Stimulated activated CD4-positive, alpha-beta T cell treated with anti-CD3 and anti-CD28 coated beads, Interleukin-1b, Interleukin-23, amount 100 ng/mL, for 1 hour (primary cell): Measurements from ENCODE around the gene EEFSEC.

ENCODE experiments used
- DNase-seq, 2 donors: peaks; one replicate each; pipeline ENCODE4 v3.0.0-alpha.2; 2020; ENCODE audit warnings: low read depth in 2 of 2

Gene EEFSEC

GRCh38 chr3:128217702-128218547 is 64.6 kb downstream of the EEFSEC start:
- no peak for DNase-seq

- no peak for DNase-seq
These were observed 65.4 kb downstream of the EEFSEC start for GRCh38 chr3:128218548-128219257.

GRCh38 chr3:128221328-128221727 is 68.0 kb downstream of the EEFSEC start:
- no peak for DNase-seq

- DNase-seq, result no peak
These were observed 69.6 kb downstream of the EEFSEC start for GRCh38 chr3:128222796-128223385.

GRCh38 chr3:128226186-128226725 is 73.0 kb downstream of the EEFSEC start:
- no peak for DNase-seq

- no peak for DNase-seq
These were observed 73.6 kb downstream of the EEFSEC start for GRCh38 chr3:128226795-128227395.

DNA sequence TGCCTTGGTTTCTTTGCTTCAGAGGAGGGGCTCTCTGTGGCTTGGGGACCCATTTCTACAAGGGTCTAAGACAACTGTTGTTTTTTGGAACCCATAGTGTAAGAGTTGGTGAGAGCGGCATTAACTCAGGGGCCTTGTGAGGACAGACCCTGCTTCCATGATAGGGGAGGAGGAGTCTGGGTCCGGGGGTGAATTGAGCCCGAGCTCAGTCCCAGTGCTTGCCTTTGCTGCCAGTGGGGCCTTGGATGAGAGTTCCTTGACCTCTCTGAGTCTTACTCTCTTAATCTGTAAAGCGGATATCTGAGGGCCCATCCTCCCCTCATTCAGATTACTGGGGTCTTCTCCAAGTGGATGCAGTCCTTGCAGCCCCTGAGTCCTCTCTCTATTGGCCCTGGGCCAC is 74.2 kb downstream of the EEFSEC start:
- DNase-seq, result no peak

DNA sequence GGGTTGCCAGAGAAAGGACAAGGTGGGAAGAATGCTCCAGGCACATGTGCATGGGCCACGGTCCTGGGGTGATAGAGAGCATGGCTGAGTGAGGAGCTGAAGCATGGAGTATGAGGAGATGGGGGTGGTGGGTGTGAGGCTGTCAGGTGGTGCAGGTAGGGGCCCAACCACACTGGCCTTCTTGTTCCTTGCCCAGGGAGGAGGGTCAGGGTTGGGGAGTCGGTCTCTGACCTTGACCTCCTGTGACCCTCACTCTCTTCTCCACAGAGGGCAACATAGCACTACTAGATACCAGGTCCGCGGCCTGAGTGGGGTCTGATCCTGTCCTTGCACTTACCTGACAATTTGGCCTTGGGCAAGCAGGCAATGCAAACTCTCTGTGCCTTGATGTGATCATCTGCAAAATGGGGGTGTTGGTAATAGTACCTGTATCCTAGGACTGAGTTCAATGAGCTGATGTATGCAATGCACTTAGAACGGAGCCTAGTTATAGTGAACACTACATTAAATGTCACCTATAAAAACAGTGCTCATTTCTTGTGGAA is 75.2 kb downstream of the EEFSEC start:
- DNase-seq, result no peak

GRCh38 chr3:128229106-128229857 is 76.0 kb downstream of the EEFSEC start:
- no peak for DNase-seq

DNA sequence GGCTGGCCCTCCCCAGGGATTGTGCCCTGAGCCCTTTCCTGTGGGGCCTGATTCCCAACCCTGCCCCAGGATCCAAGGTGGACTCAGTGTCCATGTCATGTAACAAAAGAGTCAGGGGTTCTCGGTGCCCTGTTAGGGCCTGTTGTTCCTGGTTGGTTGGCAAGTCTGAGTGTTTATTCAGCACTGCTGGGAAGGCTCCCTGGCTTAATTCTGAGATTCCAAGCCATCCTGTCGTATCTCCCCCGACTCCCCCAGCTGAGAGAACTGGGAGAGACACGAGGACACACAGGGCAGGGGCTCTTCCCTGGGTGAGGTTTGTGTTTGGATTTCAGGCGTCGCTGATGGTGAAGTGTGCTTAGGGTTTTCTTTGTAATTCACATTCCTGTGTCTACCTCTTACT is 78.3 kb downstream of the EEFSEC start:
- no peak for DNase-seq

- no peak for DNase-seq
These were observed 79.3 kb downstream of the EEFSEC start for GRCh38 chr3:128232376-128233178.

GRCh38 chr3:128235207-128235926 is 82.1 kb downstream of the EEFSEC start:
- no peak for DNase-seq

DNA sequence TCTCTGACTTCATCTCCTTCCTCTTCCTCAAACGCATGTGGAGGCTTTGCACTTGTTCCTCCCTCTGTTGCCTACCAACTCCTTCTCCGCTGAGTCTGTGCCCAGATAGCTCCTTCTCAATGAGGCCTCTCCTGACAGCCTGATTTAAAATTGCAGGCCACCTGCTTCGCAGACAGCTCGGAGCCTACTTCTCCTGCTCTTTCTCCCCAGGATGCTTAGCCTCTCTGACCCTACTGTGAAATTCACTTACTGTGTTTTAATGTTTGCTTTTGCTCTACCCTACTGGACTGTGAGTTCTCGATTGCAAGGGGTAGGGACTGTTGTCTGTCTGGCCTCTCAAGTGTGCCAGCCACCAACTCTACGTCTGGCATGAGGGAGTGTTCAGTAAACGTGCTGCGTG is 83.4 kb downstream of the EEFSEC start:
- DNase-seq, result no peak

- no peak for DNase-seq
These were observed 84.3 kb downstream of the EEFSEC start for GRCh38 chr3:128237348-128238183.

DNA sequence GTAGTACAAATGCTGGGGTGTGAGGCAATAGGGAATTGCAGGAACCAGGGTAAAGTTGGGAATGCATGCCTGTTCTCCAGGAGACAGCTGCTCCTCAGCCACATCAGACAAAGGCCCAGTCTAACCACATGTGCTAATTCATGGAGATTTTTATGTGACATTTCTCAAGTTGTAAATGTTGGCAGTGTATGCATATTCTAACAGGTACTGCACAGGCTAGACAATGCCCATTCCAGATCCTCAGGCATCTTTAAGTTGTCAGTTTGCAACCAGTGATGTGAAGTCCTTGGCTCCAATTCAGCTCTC is 84.9 kb downstream of the EEFSEC start:
- DNase-seq, result no peak

DNA sequence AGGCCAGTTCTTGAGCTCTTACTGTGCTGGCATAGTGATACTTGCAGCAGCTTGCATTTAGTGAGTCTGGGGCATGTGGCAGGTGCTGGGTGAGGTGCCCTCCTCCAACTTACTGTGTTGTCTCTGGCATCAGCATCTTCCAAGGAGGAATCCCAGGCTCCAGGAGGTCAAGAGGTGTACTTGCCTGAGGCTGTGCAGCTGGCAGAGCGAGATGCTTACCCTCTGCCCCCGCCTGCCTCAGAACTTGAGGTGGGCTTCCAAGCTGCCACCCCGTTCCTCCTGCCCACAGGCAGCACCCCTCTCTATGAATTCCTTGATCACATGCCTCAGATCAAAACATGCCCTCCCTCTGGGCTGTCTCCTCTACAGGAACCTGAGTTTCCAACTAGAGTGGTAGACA is 86.0 kb downstream of the EEFSEC start:
- no peak for DNase-seq

DNA sequence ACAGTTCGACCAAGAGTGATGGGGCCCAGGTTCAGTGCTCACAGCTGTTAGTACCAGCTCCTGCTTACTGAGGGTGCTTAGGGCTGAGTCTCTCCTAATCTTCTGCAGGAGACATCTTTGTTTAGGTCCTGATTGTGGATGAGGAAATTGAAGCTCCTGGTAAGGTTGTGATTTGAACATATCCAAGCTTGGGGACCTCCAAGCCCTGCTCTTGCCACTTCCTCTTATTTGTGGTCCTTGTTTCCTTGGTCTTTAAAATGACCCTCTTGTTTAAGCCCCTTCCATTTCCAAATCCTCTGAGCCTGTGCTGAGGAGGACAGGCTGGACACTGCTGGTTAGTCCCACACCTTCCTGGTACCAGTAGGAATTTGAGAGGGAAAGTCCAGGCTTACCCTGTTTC is 87.0 kb downstream of the EEFSEC start:
- DNase-seq, result no peak

DNA sequence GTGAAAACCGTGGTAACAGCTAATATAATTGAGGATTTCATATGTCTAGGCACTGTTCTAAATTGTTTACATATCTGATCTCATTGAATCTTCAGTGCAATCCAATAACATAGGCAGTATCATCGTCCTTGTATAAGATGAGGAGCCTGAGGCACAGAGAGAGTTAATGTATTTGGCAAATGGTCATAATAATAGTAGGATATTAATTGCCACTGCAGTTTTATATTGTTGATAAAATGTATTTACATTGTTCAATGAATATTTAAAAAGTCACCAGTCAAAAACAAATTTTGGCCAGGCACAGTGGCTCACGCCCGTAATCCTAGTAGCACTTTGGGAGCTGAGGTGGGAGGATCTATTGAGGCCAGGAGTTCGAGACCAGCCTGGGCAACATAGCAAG is 88.5 kb downstream of the EEFSEC start:
- no peak for DNase-seq
